Right hindlimb (tissue), 1 donor: ENCODE results near the gene RAG2.
"Not testable (repeated sequence)": the region's sequence is repeated elsewhere in the genome, so short reads cannot be mapped to it uniquely, and the experiment has no call there.

Source experiments
- DNase-seq: peaks from one replicate; pipeline ENCODE4 v3.0.0-alpha.2; 2018

Gene RAG2

DNA sequence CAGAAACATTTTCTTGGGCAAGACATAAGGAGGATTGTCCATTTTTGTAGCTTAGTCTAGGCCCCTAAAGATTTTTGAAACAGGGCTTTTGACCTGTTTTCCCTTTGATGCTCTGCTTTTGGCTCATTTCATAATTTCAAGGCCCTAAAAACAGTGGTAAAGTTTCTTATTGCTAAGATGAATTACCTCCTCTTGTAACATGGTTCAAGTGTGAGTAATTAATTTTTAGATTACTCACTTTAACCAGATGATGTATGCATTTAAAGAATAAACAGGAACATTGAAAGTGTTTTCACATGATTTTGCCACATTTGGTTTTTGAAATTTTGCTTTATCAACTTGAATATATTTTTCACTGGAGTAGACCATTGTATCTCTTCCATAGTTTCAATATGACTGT is 1.2 kb downstream of the RAG2 start:
- DNase-seq = no peak

DNA sequence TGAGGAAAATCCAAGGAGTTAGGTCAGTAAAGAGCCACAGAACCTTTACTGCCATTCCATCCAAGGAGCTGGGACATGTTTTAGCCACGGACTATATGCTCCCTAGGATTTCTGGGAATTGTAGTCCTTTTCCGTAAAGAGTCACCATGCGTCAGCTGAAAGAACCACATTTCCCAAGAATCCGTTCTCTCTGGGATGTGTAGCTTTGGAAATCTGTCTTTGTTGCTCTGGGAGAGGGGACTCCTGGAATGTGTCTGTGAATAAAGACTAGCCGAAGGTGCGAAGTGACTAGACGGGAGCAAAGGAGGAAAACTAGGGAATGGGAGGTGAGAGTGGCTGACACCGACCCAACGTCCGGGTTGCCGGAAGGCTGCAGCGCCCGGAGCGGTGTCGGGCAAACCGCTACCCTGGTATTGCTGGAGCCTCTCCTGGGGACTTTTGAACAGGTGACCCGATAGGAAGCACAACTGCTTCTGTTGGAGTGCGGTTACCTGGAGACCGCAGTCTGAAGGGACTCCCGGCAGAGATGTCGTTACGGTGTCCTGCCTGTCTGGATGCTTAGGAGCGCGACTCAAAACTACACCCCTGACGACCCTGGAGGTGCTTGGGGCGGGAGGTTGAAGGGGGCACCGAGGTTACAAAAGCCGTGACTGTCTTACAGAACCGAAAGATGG is 3.6 kb downstream of the RAG2 start, which contains the start of gene IFTAP:
Gene IFTAP (plus strand): TSS at position 187 of the 674 bp plus-strand sequence. CDS start 15,602 bp downstream, outside the sequence.
- peak; percentile 76 for DNase-seq

DNA sequence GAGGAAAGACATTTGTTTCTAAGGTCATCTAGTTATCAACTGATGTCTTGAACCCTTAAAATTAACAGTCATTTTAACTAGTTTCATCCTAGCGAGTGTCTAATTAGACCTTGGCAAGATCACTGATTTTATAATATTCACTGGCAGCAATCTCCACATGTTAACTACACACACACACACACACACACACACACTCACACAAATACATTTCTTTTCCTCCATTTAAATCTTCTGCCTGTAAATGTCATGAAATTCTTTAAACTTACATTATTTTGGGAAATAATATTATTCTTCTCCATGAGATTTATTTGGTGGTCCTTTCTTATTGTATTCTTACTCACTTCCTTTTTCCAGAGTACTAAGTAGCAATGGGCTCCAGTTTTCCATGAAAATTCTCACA is 6.6 kb downstream of the RAG2 start:
- DNase-seq = no peak

DNA sequence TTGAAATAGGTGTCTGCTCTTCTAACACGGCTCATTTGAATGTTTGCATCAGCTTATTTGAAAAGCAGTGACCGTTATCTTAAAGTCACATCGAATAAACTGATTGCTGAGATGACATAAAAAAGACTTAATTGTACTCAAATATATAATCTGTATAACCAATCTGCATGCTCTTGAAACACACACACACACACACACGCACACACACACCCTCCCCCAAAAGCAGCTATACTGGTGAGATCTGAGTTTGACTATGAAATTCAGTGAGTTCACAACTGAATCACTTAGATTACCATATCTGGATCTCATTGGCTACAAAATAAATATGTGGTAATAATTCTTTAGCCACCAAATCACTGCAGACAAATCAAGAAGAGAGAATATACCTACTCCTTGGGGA is 7.5 kb downstream of the RAG2 start:
- no peak for DNase-seq

DNA sequence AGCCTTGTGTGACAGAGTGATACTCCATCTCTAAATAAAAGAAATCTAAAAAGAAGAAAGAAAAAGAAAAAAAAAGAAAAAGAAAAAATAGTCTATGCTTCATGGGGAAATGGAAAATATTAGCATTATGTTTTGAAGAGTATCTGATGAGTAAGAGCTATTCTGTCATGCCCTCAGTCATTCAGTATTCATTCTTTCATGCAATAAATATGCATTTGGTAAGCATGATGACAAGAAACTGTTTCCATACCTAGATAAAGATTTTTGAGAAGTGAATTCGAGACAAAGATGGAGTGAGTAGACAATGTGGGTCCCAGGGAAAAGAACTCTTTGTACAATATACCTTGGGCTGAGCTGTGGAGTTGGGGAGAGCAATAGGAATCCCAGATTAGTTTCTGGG is 9.9 kb downstream of the RAG2 start:
- no peak for DNase-seq

DNA sequence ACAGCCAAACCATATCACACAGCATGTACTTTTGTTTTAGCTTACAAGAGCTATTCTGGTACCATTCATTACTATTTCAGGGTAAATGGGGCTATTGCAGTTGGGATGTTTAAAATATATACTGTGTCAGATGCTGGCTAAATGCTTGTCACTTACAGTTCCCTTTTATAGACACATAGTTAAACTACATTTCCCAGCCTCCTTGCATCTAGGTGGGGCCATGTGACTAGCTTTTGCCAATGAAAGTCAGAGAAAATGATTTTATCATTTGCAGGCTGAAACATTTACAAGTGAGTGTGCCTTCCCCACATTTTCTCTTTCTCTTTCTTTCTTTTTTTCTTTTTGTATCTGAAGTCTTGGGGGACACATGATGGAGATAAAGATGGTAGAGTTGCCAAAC is 11.5 kb downstream of the RAG2 start:
- DNase-seq = no peak

DNA sequence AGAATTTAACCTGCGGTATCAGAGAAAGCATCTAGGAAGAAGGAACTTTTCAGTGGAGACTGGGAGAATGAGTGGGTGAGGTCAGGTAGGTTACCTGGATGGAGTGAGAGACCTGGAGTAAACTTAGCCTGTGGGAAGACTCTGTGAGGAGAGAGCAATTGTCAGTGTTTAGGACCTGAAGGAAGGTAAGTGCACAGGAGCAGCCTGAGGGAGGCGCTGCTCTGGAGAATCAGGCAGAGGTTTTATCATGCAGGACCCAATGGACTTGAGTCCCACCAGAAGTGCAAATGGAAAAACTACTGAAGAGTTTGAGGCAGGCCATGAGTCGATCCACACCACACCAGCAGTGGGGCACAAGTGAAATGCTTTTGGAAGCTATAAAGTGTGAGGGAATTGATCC is 14.4 kb downstream of the RAG2 start:
- no peak for DNase-seq

DNA sequence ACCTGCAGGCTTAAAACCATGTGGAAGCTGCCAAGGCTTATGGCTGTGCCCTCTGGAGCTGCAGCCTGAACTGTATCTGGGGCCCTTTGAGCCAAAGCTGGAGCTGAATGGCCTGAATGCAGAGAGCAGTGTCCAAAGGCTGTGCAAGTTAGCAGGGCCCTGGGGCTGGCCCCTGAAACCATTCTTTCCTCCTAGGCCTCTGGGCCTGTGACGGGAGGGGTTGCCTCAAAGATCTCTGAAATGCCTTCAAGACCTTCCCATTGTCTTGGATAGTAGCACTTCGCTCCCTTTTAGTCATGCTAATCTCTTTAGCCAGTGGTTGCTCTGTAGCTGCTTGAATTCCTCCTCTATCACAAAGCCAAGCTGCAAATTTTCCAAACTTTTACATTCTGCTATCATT is 16.5 kb downstream of the RAG2 start:
- DNase-seq = no peak

DNA sequence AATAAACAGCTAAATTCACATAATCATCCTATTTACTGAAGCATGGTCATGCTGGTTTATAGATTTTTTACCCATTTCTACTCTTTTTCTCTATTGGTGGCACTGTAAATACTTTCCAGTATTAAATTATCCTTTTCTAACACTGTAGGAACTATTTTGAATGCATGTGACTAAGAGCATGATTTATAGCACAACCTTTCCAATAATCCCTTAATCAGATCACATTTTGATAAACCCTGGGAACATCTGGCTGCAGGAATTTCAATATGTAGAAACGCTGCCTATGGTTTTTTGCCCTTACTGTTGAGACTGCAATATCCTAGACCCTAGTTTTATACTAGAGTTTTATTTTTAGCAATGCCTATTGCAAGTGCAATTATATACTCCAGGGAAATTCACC is 19.6 kb downstream of the RAG2 start:
- no peak for DNase-seq

DNA sequence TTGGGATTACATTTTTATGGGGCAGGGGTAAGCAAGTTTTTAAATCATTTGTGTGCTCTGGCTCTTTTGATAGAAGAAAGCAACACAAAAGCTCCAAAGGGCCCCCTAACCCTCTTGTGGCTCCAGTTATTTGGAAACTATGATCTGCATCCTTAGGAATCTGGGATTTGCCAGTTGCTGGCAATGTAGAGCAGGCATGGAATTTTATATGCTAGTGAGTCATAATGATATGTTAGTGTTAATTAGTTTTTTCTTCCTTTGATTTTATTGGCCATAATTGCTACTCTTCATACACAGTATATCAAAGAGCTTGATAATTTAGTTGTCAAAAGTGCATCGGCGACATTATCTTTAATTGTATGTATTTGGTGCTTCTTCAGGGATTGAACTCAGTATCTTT is 20.2 kb downstream of the RAG2 start:
- no peak for DNase-seq

DNA sequence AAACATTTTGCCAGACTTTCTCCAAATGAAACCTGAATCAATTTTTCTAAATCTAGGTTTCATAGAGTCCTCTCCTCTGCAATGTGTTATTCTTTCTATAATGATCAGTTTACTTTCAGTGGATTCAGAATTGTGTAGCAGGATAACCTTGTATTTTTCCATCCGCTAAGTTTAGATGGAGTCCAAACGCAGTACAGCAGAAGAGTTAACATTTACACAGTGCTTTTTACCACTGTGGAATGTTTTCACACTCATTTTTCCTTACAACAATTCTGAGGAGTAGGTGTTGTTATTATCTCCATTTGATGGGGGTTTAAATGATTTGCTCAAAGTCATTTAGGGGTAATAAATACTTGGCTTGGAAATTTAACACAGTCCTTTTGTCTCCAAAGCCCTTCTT is 20.7 kb downstream of the RAG2 start:
- DNase-seq = no peak

DNA sequence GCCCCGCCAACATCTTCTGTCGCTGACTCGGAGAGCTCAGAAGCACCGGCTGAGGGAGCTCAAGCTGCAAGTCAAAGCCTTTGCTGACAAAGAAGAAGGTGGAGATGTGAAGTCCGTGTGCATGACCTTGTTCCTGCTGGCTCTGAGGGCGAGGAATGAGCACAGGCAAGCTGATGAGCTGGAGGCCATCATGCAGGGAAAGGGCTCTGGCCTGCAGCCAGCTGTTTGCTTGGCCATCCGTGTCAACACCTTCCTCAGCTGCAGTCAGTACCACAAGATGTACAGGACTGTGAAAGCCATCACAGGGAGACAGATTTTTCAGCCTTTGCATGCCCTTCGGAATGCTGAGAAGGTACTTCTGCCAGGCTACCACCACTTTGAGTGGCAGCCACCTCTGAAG is 23.6 kb downstream of the RAG2 start:
- DNase-seq = no peak

DNA sequence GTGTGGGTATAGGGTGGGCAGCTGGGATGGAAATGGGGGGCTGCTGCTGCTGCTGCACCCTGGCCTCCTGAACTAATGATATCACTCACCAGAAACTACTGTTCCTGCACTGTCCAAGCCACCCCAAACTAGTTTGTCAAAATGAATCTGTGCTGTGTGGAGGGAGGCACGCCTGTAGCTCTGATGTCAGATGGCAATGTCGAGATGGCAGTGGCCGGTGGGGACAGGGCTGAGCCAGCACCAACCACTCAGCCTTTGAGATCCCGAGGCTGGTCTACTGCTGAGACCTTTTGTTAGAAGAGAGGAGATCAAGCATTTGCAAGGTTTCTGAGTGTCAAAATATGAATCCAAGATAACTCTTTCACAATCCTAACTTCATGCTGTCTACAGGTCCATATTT is 28.9 kb downstream of the RAG2 start:
- no peak for DNase-seq

DNA sequence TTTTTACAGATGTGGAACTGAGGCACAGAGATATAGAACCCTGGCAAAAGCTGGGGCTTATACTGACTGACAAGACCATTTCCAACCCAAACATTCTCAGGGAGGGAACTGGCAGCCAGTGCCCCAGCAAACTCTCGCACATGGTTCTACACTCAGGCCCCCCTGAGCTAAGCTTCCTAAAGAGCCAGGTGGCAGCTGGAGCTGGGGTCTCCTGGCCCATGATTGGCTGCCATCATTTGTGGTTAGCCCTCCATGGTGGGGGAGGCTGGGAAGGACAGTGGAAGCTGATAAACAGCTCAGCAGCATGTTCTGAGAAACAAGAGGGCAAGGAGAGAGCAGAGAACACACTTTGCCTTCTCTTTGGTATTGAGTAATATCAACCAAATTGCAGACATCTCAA is 30.3 kb downstream of the RAG2 start, which contains the start of gene RAG1:
Gene RAG1 (plus strand): TSS at position 314 of the 400 bp plus-strand sequence. CDS start 5,298 bp downstream, outside the sequence.
- no peak for DNase-seq

DNA sequence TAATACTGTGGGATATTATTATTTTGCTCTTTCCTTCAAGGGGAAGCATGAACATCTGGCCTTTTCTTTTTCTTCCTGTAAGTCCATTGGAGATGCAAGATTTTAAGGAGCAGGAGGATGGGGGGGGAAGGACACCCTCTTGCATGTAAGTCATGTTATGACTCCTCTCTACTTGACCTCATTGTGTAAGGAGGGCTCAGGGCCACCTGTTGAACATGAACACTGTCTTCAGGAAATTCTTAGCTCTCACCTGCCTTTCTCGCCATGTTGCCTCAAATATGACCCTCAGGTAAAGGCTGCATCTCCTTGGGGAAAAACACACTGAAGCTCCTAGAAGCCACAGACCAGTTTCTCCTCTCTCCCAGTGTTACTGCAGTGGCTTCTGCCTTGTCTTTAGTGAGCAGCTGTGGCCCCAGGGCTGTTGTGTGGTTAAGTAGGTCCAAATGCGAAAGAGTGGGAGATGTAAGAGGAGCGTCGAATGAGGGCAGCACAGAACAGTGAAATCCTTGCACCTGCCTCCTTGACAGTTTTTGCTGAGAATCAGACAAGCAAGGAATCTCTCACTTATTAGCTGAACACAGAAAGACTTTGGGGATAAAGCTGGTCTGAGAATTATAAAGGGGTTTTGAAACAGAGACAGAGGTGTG is 31.5 kb downstream of the RAG2 start:
- no peak for DNase-seq

DNA sequence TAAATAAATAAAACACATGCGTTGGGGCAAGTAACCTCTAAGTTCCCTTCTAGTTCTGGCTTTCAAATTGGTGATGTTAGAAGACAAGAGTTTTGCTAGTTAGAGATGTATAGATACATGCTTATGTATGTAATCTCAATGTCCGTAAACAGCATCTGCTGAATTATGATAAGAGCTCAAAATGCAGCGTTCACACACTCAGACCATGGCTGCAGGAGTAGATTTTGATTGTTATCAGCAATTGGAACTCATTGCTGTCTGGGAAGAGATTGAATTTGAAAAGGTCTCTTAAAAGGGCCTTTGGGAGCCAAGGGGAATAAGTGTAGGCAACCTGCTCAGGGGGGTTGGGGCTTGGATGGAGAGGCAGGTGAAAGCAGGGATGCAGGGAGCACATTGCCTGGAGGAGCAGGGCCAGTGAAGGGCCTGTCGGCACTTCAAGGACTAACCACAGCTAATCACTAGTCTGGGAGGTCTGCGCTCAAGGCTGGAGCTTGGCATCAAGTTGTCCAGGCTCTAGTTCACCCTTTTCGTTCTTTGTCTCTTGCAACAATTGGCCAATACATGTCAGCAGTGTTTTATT is 32.9 kb downstream of the RAG2 start:
- DNase-seq = no peak

DNA sequence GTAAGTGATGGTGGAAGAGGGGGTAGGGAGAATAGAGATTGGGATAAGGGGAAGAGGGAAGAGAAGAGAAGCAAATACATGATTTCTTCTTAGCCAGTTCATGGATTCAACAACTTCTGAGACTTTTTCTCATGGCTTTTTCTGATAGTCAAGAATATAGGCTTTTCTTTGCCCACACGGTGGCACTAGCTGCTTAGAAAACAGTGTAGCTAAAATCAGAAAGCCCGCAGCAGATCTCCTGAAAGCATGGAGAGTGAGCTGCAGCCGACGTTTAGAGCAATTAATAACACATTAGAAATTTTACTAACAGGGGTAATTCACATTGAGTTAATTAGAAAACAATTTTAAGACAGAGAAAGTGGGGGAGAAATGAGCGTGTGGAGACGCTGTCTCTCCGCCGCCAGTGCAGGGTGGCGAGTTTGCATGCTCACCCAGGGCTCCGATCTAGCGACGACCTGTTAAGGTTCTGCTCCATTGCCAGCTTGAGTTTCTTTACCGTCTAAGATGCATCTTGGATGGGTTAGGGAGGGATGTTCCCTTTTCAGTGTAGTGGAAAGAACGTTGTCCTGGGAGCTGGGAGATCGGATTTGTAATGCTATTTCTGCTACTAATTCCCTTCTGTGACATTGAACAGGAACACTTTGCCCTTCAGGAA is 33.5 kb downstream of the RAG2 start:
- DNase-seq = peak; percentile 59

DNA sequence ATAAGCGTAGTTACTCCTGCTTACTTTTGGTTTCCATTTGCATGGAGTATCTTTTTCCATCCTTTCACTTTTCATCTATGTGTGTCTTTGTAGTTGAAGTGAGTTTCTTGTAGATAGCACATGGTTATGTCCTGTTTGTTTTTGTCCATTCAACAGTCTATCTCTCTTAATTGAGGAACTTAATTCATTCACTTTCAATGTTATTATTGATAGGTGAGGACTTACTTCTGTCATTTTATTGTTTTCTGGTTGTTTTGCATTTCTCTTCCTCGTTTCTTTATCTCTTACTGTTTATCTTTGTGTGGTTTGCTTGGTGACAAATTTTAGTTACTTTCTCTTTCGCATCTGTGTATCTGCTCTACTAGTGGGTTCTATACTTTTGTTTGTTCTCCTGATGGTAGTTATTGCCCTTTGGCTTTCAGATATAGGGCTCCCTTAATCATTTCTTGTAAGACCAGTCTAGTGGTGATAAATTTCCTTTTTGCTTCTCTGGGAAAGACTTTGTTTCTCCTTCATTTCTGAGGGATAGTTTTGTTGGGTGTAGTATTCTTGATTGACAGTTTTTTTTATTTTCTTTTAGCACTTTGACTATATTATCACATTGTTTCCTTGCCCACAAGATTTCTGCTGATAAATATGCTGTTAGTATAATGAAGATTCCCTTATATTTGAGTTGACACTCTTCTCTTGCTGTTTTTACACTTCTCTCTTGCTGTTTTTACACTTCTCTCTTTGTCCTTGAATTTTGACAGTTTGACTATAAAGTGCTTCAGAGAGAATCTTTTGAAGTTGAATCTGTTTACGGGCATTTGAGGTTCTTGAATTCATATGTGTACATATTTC is 39.2 kb downstream of the RAG2 start:
- DNase-seq = no peak

DNA sequence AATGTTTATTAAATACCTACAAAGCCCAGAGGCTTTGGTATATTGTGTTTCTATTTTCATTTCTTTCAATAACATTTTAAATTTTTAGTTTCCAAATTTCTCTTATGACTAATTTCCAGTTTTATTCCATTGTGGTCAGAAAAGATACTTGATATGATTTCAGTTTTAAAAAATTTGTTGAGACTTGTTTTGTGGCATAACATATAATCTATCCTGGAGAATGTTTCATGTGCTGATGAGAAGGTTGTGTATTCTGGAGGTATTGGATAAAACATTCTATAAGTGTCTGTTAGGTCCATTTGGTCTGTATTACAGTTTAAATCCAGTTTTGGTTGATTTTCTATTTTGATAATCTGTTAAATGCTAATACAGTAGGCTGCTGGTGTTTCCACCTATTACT is 40.0 kb downstream of the RAG2 start:
- DNase-seq = no peak

DNA sequence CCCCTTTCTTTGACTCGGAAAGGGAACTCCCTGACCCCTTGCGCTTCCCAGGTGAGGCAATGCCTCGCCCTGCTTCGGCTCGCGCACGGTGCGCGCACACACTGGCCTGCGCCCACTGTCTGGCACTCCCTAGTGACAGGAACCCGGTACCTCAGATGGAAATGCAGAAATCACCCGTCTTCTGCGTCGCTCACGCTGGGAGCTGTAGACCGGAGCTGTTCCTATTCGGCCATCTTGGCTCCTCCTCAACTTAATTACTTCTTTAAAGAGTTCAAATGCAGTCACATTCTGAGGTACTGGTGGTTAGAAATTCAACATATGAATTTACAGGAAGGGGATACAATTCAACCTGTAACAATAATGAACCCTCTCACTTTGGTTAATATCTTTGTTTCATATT is 40.6 kb downstream of the RAG2 start:
- DNase-seq = not testable (repeated sequence)

DNA sequence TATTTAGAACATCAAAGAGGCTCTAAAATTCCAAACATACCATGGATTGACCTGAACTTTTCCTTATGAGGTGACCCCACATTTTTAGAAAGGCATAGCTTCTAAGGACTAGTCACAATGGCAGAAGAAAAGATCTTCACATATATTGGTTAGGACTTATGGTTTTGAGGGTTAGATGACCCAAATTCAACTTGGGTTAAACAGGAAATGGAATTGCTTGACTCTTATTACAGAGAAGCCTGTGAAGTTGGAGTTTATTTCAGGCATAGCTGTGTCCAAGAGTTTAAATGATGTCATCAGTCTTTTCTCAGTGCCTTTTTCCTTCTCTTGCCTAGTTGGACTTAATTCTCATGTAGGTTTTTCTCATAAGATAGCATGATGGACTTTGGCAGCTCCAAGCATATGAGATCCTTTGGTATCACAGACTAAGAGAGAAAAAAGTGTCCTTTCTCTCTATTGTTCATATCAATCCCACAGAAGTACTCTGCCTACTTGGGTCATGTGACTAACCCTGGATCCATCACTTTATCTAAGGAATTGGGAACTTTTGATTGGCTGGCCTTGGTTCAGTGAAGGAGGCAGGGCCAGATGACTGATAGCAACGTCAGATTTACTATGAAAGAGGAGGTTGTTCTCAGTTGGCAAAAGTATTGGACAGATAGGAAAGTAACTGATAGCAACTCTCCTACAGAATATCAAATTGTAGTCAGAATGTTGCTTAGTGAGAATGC is 47.5 kb downstream of the RAG2 start:
- no peak for DNase-seq
